ENCODE measurements around the gene BID. TPM values are rescaled to one million over a fixed set of nuclear protein-coding genes. Genes with fewer than 3 reads are reported as not detected.
A peak's percentile ranks its signal among the peaks of the same experiment; 100 is the strongest.

The BID gene
- total and polyA plus RNA-seq, 2 of the 4 experiments (the other 2 are of a cell fraction): 69.5 to 240 TPM

GRCh38 chr22:17778412-17778976, 4.2 kb upstream of the BID start:
- TF ChIP-seq MAZ (IDR thresholded peaks at IDR 0.05; ENCODE audit: borderline replicate concordance, low read depth, low read length): no peak
- no peak for TF ChIP-seq FOS (IDR thresholded peaks at IDR 0.05; ENCODE audit: low read depth, low read length)
- no peak for TF ChIP-seq CEBPB (IDR thresholded peaks at IDR 0.05; ENCODE audit: low read depth, low read length)
- TF ChIP-seq CTCF (conservative IDR thresholded peaks at IDR 0.05; ENCODE audit: low read depth, low read length): no peak
- TF ChIP-seq BHLHE40 (IDR thresholded peaks at IDR 0.05; ENCODE audit: low read depth, low read length): no peak
- no peak for TF ChIP-seq RFX5 (IDR thresholded peaks at IDR 0.05; ENCODE audit: low read depth, low read length)
- TF ChIP-seq MXI1 (IDR thresholded peaks at IDR 0.05; ENCODE audit: borderline replicate concordance, low read depth, low read length): no peak
- no peak for TF ChIP-seq ELK1 (IDR thresholded peaks at IDR 0.05; ENCODE audit: borderline replicate concordance, low read depth, low read length)
- TF ChIP-seq CHD1 (IDR thresholded peaks at IDR 0.05; ENCODE audit: low read depth, low read length): no peak
- TF ChIP-seq USF2 (IDR thresholded peaks at IDR 0.05; ENCODE audit: low read depth, low read length): no peak
- no peak for TF ChIP-seq POLR2A (IDR thresholded peaks at IDR 0.05; ENCODE audit: low read depth, low read length)
- no peak for TF ChIP-seq SMC3 (IDR thresholded peaks at IDR 0.05; ENCODE audit: low read depth, low read length)
- no peak for TF ChIP-seq RAD21 (IDR thresholded peaks at IDR 0.05; ENCODE audit: low read length)
- TF ChIP-seq NFE2L2 (IDR thresholded peaks at IDR 0.05; ENCODE audit: low read depth, low read length): no peak
- no peak for TF ChIP-seq MAFK (IDR thresholded peaks at IDR 0.05; ENCODE audit: low read depth, low read length)
- TF ChIP-seq RCOR1 (IDR thresholded peaks at IDR 0.05; ENCODE audit: insufficient replicate concordance, low read length): no peak
- H3K4ac ChIP-seq (ENCODE audit: low read depth, low read length): no peak overlapping the region
- no peak overlapping the region for H3K23ac ChIP-seq (ENCODE audit: low read depth, low read length)
- BruUV-seq (replicated peaks): no TSS peak
- H3K9ac ChIP-seq (ENCODE audit: low read depth, low read length): no peak overlapping the region
- H3K27ac ChIP-seq (ENCODE audit: insufficient read depth, low read length): no peak overlapping the region
- no peak overlapping the region for H4K8ac ChIP-seq (ENCODE audit: low read depth in 2 of 2, low read length in 2 of 2)
- H3K4me2 ChIP-seq (ENCODE audit: low read depth, low read length): no peak overlapping the region
- no peak overlapping the region for H2BK5ac ChIP-seq (ENCODE audit: low read depth, low read length, poor library complexity, severe bottlenecking)
- in situ Hi-C loops (cut with MboI; ENCODE audit: low sequenced_read_pairs): no loop called here
- 93% methylated on average over 10 of the region's 23 CpGs; no CpG with 5 or more reads in 1 of the 2 experiments for WGBS, 2 experiments (ENCODE audit: extremely low coverage in 2 of 2, insufficient read length in 1 of 2)
- no peak overlapping the region for H3K14ac ChIP-seq (replicated peaks; ENCODE audit: low read depth, low read length)
- H3K36me3 ChIP-seq (ENCODE audit: control insufficient read depth, insufficient read depth, low read length): no peaks in the 10 kb centered on the region
- H4K5ac ChIP-seq (ENCODE audit: low read depth, low read length): no peak overlapping the region
- no peak overlapping the region for H2BK120ac ChIP-seq (ENCODE audit: low read depth, low read length)
- peak overlapping the region; percentile 13 for H2AK9ac ChIP-seq (replicated peaks; ENCODE audit: low read depth, low read length, poor library complexity)
- peaks cover 3% of the 10 kb centered on the region; the same call in 1 of the 2 replicates for H4K20me1 ChIP-seq (ENCODE audit: insufficient read depth, low read length)
- intact Hi-C loops (cut with micrococcal nuclease): no loop called here
- no peak overlapping the region for H3K56ac ChIP-seq (ENCODE audit: extremely low read depth, insufficient read depth, low read length)
- no peak overlapping the region for H2BK20ac ChIP-seq (ENCODE audit: low read depth, low read length)
- peaks cover 14% of the 10 kb centered on the region for H3K4me1 ChIP-seq (ENCODE audit: control insufficient read depth, insufficient read depth, low read length)
- H3K27me3 ChIP-seq (ENCODE audit: control insufficient read depth, insufficient read depth, low read length): no peaks in the 10 kb centered on the region
- dilution Hi-C loops (cut with HindIII; ENCODE audit: low sequenced_read_pairs, unreplicated experiment): no loop called here
- no peak overlapping the region for H3K18ac ChIP-seq (ENCODE audit: low read depth, low read length)
- no peak overlapping the region for H3K4me3 ChIP-seq (ENCODE audit: insufficient read depth, low read depth, low read length)
- no peak overlapping the region for H2AFZ ChIP-seq (replicated peaks; ENCODE audit: low read length, poor library complexity)
- H3K9me1 ChIP-seq (ENCODE audit: insufficient read depth, low read length): peaks cover 5% of the 10 kb centered on the region; the same call in 1 of the 2 replicates
- no peak overlapping the region for H2BK15ac ChIP-seq (ENCODE audit: low read depth, low read length)
- no peaks in the 10 kb centered on the region for H3K9me3 ChIP-seq (ENCODE audit: control insufficient read depth, insufficient read depth, low read length)
- CTCF ChIA-PET: interaction anchor here (0.6 to 1.0 kb wide), 2 partner anchors 42 to 221 kb away, joined by 3 to 6 read pairs; no protein-coding TSS in a partner anchor
- H2AK5ac ChIP-seq (ENCODE audit: low read depth, low read length): no peak overlapping the region
- peaks cover 0 to 4% of the 10 kb centered on the region in 2 experiments; a peak in 2 of 4 replicates for H3K79me1 ChIP-seq (ENCODE audit: low read depth in 1 of 2, low read length in 2 of 2)
- POLR2A ChIA-PET (ENCODE audit: unreplicated experiment): no interaction called here
- DNase-seq: no peak
- no peak overlapping the region for H4K91ac ChIP-seq (ENCODE audit: insufficient read depth, low read depth, low read length)
- no peak for ATAC-seq (ENCODE audit: low read depth)
